Lower leg skin (tissue), 4 donors: ENCODE data around the gene AKAP5. TPM values are rescaled to one million over a fixed set of nuclear protein-coding genes. Genes with fewer than 3 reads are reported as not detected.

ENCODE experiments used
- DNase-seq, 2 donors: peaks; one replicate each; pipeline ENCODE4 v3.0.0-alpha.2; 2019; ENCODE audit warnings: low spot score in 2 of 2
- H3K4me3 ChIP-seq: fragments of 200-600 bp; sonication (generic); 2 replicates; pipeline ENCODE4 v1.5.1; 2017; ENCODE audit warnings: mild to moderate bottlenecking, low read depth; ENCODE audit not compliant: poor library complexity, severe bottlenecking
- CTCF ChIP-seq, 3 donors: fragments of 450-650 bp; IDR thresholded peaks; one replicate each; pipeline ENCODE4 v1.5.1; 2016; ENCODE audit warnings: antibody characterized with exemption in 3 of 3, mild to moderate bottlenecking in 3 of 3, moderate library complexity in 2 of 3
- POLR2A ChIP-seq, 2 donors: fragments of 450-650 bp; IDR thresholded peaks; one replicate each; pipeline ENCODE4 v1.6.1; 2016 to 2017; ENCODE audit warnings: antibody characterized with exemption in 2 of 2, mild to moderate bottlenecking in 1 of 2, moderate library complexity in 1 of 2
- WGBS, 2 donors: methylation state at CpG; one replicate each; pipeline ENCODE4 v1.1.5; 2018; 5-methylcytosine and 5-hydroxymethylcytosine counted together
- intact Hi-C: fragments of 100-400 bp; cut with DNase I; formaldehyde crosslinking; loops from one replicate; pipeline ENCODE4 v1.15.0; 2023; ENCODE audit warnings: low total_unique reads
- total RNA-seq, 4 donors: library from RNA; depleted of rRNA; stranded (reverse); fragments of >200 nt; gene quantifications; one replicate each; pipeline ENCODE4 v1.1.0, GENCODE V29; 2016

AKAP5 gene
- total RNA-seq, 4 donors from 2014 or later: 0.17 to 0.29 (median 0.21) TPM; not detected in 1

GRCh38 chr14:64504897-64505794 is 39.8 kb downstream of the AKAP5 start:
- intact Hi-C loops: no loop called here
- H3K4me3 ChIP-seq: peak overlapping the region; percentile 97
- 0 to 1% methylated on average over 44 to 68 of the region's 68 CpGs for WGBS, 2 donors
- peak; percentile 91 to 98 for DNase-seq
- TF ChIP-seq POLR2A (IDR thresholded peaks at IDR 0.05) (no peak), CTCF (IDR thresholded peaks at IDR 0.05) (no peak)

DNA sequence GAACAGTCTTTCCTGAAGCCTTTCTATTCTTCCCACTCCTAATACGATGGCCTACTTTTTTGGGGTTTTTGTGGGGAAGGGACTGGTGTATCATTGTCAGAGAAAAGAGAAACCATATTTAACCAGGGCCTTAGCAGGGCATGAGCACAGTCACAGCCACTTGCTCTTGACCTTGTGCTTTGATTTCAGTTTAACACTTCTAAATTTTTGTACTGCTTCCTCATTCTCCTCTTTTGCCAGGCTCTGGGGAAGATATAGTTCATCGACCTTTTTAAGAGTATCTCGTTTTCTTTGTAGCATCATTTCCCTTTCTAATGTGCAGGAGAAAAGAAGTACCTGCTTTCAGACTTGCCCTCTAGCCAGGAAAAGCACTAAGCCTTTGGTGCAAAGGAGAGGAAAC is 41.4 kb downstream of the AKAP5 start:
- 16 to 19% methylated on average over 3 of the region's 3 CpGs for WGBS, 2 donors
- intact Hi-C loops: no loop called here
- no peak overlapping the region for H3K4me3 ChIP-seq
- no peak for DNase-seq
- TF ChIP-seq CTCF (IDR thresholded peaks at IDR 0.05) (no peak), POLR2A (IDR thresholded peaks at IDR 0.05) (no peak)

GRCh38 chr14:64507376-64508156 is 42.3 kb downstream of the AKAP5 start:
- DNase-seq: no peak
- intact Hi-C loops: no loop called here
- WGBS, 2 donors: 60 to 72% methylated on average over 4 of the region's 4 CpGs
- TF ChIP-seq CTCF (IDR thresholded peaks at IDR 0.05) (no peak), POLR2A (IDR thresholded peaks at IDR 0.05) (no peak)
- no peak overlapping the region for H3K4me3 ChIP-seq

- WGBS, 2 donors: 14 to 45% methylated on average over 1 of the region's 1 CpG
- no peak for DNase-seq
- TF ChIP-seq CTCF (IDR thresholded peaks at IDR 0.05) (no peak), POLR2A (IDR thresholded peaks at IDR 0.05) (no peak)
- H3K4me3 ChIP-seq: no peak overlapping the region
- intact Hi-C loops: no loop called here
Observed at GRCh38 chr14:64508215-64508776, 43.0 kb downstream of the AKAP5 start.

DNA sequence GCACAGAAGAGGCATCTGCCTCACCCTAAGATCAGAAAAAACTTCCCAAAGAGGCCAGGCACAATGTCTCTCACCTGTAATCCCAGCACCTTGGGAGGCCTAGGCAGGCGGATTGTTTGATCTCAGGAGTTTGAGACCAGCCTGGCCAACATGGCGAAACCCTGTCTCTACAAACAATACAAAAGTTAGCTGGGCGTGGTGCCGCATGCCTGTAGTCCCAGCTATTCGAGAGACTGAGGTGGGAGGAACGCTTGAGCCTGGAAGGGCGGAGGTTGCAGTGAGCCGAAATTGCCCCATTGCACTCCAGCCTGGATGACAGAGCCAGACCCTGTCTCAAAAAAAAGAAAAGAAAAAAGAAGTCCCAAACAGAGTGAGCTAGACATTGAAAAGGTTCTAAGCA is 43.7 kb downstream of the AKAP5 start:
- WGBS, 2 donors: 71 to 75% methylated on average over 8 of the region's 8 CpGs
- DNase-seq: no peak
- intact Hi-C loops: no loop called here
- TF ChIP-seq CTCF (IDR thresholded peaks at IDR 0.05) (no peak), POLR2A (IDR thresholded peaks at IDR 0.05) (no peak)
- no peak overlapping the region for H3K4me3 ChIP-seq
